SK-N-SH treated with all-trans-retinoic acid at 6 μM for 48 hours (cell line): ENCODE measurements around the gene STXBP1.

Experiments
- ATAC-seq: fragments of 200-7000 bp; cut with Tn5 transposase; 3 replicates; pipeline ENCODE4 v1.9.1; 2020; ENCODE audit warnings: mild to moderate bottlenecking, moderate library complexity
- BACH2 ChIP-seq: fragments of 250-450 bp; sonication (Bioruptor Pico); IDR thresholded peaks from 2 replicates; pipeline ENCODE4 v1.9.0; 2021; ENCODE audit warnings: mild to moderate bottlenecking, borderline replicate concordance
- CSDC2 ChIP-seq: fragments of 250-450 bp; sonication (Bioruptor Pico); IDR thresholded peaks from 2 replicates; pipeline ENCODE4 v1.5.0; 2020; ENCODE audit warnings: mild to moderate bottlenecking, moderate library complexity
- ESRRG ChIP-seq: fragments of 250-450 bp; sonication (Bioruptor Pico); IDR thresholded peaks from 2 replicates; pipeline ENCODE4 v1.6.1; 2021; ENCODE audit warnings: mild to moderate bottlenecking
- GLIS3 ChIP-seq: fragments of 250-450 bp; sonication (Bioruptor Pico); IDR thresholded peaks from 2 replicates; pipeline ENCODE4 v1.5.0; 2020; ENCODE audit warnings: mild to moderate bottlenecking, moderate library complexity
- ISL1 ChIP-seq: fragments of 250-450 bp; sonication (Bioruptor Pico); IDR thresholded peaks from 2 replicates; pipeline ENCODE4 v2.1.2; 2022; ENCODE audit warnings: mild to moderate bottlenecking, moderate library complexity
- OSR1 ChIP-seq: fragments of 250-450 bp; sonication (Bioruptor Pico); IDR thresholded peaks from 2 replicates; pipeline ENCODE4 v1.8.0; 2022; ENCODE audit warnings: moderate library complexity, mild to moderate bottlenecking, inconsistent platforms
- RARB ChIP-seq: fragments of 250-450 bp; sonication (Bioruptor Pico); IDR thresholded peaks from 2 replicates; pipeline ENCODE4 v1.8.0; 2021; ENCODE audit warnings: mild to moderate bottlenecking, moderate library complexity
- SNAI2 ChIP-seq: fragments of 250-450 bp; sonication (Bioruptor Pico); IDR thresholded peaks from 2 replicates; pipeline ENCODE4 v1.5.0; 2020; ENCODE audit warnings: mild to moderate bottlenecking, moderate library complexity
- TCF4 ChIP-seq: fragments of 250-450 bp; sonication (Bioruptor Pico); IDR thresholded peaks from 2 replicates; pipeline ENCODE4 v1.8.0; 2021; ENCODE audit warnings: mild to moderate bottlenecking, moderate library complexity, borderline replicate concordance
- TOX ChIP-seq: fragments of 250-450 bp; sonication (Bioruptor Pico); IDR thresholded peaks from 2 replicates; pipeline ENCODE4 v1.8.0; 2021; ENCODE audit warnings: mild to moderate bottlenecking, moderate library complexity, borderline replicate concordance
- ZC3H10 ChIP-seq: fragments of 250-450 bp; sonication (Bioruptor Pico); IDR thresholded peaks from 2 replicates; pipeline ENCODE4 v1.5.1; 2021; ENCODE audit warnings: mild to moderate bottlenecking, moderate library complexity
- ZFP3 ChIP-seq: fragments of 250-450 bp; sonication (Bioruptor Pico); IDR thresholded peaks from 2 replicates; pipeline ENCODE4 v1.5.0; 2020; ENCODE audit warnings: mild to moderate bottlenecking, moderate library complexity
- ZFP30 ChIP-seq: fragments of 450-650 bp; formaldehyde crosslinking; IDR thresholded peaks from 2 replicates; pipeline ENCODE4 v1.5.0; 2022; ENCODE audit warnings: mild to moderate bottlenecking, moderate library complexity
- ZNF565 ChIP-seq: fragments of 450-650 bp; formaldehyde crosslinking; conservative IDR thresholded peaks from 2 replicates; pipeline ENCODE4 v1.5.0; 2020; ENCODE audit warnings: low read depth, mild to moderate bottlenecking, moderate library complexity
- ZNF70 ChIP-seq: fragments of 450-650 bp; formaldehyde crosslinking; IDR thresholded peaks from 2 replicates; pipeline ENCODE4 v1.5.0; 2020; ENCODE audit warnings: mild to moderate bottlenecking, moderate library complexity
- ZNF8 ChIP-seq: fragments of 450-650 bp; formaldehyde crosslinking; IDR thresholded peaks from 2 replicates; pipeline ENCODE4 v1.5.0; 2020; ENCODE audit warnings: mild to moderate bottlenecking, moderate library complexity
- TF ChIP-seq, protein P1 (sequence below): fragments of 250-450 bp; sonication (Bioruptor Pico); IDR thresholded peaks from 2 replicates; pipeline ENCODE4 v1.5.1; 2020; ENCODE audit warnings: low read depth, mild to moderate bottlenecking, moderate library complexity
- TF ChIP-seq, protein P2 (sequence below): fragments of 250-450 bp; sonication (Bioruptor Pico); IDR thresholded peaks from 2 replicates; pipeline ENCODE4 v1.5.0; 2020; ENCODE audit warnings: mild to moderate bottlenecking, moderate library complexity
- TF ChIP-seq, protein P3 (sequence below): fragments of 250-450 bp; sonication (Bioruptor Pico); IDR thresholded peaks from 2 replicates; pipeline ENCODE4 v1.5.1; 2021; ENCODE audit warnings: mild to moderate bottlenecking, moderate library complexity
- TF ChIP-seq, protein P4 (sequence below): fragments of 250-450 bp; sonication (Bioruptor Pico); IDR thresholded peaks from 2 replicates; pipeline ENCODE4 v1.8.0; 2021; ENCODE audit warnings: low read depth, mild to moderate bottlenecking, moderate library complexity, borderline replicate concordance
- TF ChIP-seq, protein P5 (sequence below): fragments of 250-450 bp; sonication (Bioruptor Pico); IDR thresholded peaks from 2 replicates; pipeline ENCODE4 v1.8.0; 2020; ENCODE audit warnings: mild to moderate bottlenecking, moderate library complexity, borderline replicate concordance

STXBP1 gene

DNA sequence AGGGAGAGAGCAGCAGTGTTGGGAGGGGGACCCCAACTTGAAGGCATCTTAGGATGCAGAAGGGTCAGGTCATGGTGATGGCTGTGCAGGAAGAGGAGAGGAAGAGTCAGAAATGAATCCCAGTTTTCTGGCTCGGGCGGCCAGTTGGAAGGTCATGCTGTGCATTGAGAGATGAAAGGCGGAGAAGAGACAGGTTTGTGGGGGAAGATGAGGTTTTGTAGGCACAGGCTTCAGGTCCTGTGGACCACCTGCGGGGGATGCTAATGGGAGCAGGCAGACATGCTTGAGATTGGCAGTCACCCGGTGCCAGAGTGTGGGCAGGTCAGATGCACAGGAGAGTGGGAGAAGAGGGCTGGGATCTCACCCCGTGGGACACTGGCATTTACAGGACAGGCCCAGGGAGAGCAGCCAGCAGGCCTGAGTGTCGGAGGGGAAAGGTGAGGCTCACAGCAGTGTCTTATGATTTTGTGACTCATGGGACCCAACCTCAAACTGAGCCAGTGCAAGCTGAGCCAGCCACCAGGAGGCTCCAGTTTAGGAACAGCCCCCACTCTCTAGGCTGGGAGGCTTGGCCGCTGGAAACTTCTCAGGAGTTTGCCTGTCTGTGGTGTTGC lies 17.5 kb downstream of the STXBP1 start:
- TF ChIP-seq ISL1 (no peak), ZNF8 (CRISPR knock-in tag) (no peak), RARB (CRISPR knock-in tag) (no peak), ZNF70 (CRISPR knock-in tag) (no peak), BACH2 (CRISPR knock-in tag) (no peak), TCF4 (no peak), CSDC2 (CRISPR knock-in tag) (no peak), ESRRG (no peak), OSR1 (CRISPR knock-in tag) (no peak), GLIS3 (no peak), SNAI2 (CRISPR knock-in tag) (no peak), TOX (CRISPR knock-in tag) (no peak), ZC3H10 (no peak), ZNF565 (CRISPR knock-in tag) (no peak), ZFP3 (CRISPR knock-in tag) (no peak)
- TF ChIP-seq, protein P1, sequence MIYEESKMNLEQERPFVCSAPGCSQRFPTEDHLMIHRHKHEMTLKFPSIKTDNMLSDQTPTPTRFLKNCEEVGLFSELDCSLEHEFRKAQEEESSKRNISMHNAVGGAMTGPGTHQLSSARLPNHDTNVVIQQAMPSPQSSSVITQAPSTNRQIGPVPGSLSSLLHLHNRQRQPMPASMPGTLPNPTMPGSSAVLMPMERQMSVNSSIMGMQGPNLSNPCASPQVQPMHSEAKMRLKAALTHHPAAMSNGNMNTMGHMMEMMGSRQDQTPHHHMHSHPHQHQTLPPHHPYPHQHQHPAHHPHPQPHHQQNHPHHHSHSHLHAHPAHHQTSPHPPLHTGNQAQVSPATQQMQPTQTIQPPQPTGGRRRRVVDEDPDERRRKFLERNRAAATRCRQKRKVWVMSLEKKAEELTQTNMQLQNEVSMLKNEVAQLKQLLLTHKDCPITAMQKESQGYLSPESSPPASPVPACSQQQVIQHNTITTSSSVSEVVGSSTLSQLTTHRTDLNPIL (CRISPR knock-in tag), result no peak
- TF ChIP-seq, protein P2, sequence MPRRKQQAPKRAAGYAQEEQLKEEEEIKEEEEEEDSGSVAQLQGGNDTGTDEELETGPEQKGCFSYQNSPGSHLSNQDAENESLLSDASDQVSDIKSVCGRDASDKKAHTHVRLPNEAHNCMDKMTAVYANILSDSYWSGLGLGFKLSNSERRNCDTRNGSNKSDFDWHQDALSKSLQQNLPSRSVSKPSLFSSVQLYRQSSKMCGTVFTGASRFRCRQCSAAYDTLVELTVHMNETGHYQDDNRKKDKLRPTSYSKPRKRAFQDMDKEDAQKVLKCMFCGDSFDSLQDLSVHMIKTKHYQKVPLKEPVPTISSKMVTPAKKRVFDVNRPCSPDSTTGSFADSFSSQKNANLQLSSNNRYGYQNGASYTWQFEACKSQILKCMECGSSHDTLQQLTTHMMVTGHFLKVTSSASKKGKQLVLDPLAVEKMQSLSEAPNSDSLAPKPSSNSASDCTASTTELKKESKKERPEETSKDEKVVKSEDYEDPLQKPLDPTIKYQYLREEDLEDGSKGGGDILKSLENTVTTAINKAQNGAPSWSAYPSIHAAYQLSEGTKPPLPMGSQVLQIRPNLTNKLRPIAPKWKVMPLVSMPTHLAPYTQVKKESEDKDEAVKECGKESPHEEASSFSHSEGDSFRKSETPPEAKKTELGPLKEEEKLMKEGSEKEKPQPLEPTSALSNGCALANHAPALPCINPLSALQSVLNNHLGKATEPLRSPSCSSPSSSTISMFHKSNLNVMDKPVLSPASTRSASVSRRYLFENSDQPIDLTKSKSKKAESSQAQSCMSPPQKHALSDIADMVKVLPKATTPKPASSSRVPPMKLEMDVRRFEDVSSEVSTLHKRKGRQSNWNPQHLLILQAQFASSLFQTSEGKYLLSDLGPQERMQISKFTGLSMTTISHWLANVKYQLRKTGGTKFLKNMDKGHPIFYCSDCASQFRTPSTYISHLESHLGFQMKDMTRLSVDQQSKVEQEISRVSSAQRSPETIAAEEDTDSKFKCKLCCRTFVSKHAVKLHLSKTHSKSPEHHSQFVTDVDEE (CRISPR knock-in tag), result no peak
- TF ChIP-seq, protein P3, sequence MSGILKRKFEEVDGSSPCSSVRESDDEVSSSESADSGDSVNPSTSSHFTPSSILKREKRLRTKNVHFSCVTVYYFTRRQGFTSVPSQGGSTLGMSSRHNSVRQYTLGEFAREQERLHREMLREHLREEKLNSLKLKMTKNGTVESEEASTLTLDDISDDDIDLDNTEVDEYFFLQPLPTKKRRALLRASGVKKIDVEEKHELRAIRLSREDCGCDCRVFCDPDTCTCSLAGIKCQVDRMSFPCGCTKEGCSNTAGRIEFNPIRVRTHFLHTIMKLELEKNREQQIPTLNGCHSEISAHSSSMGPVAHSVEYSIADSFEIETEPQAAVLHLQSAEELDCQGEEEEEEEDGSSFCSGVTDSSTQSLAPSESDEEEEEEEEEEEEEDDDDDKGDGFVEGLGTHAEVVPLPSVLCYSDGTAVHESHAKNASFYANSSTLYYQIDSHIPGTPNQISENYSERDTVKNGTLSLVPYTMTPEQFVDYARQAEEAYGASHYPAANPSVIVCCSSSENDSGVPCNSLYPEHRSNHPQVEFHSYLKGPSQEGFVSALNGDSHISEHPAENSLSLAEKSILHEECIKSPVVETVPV (CRISPR knock-in tag), result no peak
- TF ChIP-seq, protein P4, sequence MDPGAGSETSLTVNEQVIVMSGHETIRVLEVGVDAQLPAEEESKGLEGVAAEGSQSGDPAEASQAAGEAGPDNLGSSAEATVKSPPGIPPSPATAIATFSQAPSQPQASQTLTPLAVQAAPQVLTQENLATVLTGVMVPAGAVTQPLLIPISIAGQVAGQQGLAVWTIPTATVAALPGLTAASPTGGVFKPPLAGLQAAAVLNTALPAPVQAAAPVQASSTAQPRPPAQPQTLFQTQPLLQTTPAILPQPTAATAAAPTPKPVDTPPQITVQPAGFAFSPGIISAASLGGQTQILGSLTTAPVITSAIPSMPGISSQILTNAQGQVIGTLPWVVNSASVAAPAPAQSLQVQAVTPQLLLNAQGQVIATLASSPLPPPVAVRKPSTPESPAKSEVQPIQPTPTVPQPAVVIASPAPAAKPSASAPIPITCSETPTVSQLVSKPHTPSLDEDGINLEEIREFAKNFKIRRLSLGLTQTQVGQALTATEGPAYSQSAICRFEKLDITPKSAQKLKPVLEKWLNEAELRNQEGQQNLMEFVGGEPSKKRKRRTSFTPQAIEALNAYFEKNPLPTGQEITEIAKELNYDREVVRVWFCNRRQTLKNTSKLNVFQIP, result no peak
- ATAC-seq, result no peak

DNA sequence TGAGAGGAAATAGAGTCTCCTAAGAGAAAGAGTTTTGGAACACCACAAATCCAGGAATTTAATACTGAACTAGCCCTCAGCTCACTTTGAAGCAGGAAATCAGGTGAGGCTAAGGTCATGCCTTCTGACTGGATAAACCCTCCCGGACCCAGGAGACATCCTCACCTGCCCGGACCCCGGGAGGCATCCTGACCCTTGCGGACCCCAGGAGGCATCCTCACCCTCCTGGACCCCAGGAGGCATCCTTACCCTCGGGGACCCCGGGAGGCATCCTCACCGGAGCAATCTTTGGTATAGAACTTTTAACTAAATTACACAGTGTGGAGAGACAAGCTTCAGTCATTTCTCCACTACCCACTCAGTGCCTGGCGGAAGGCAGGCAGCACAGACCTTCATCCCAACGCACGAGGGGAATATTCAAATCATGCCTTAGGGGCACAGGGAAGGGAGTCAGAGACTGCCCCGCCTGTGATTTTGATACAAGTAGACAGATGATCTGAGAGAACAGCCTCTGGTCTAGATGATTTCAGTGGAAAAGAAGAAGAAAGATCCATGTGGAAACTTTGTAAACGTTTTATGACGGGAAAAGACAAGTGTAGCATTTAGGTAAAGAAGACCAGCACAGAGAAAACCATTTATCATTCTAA lies 21.3 kb downstream of the STXBP1 start:
- ATAC-seq, result no peak
- TF ChIP-seq OSR1 (CRISPR knock-in tag), result no peak
- TF ChIP-seq TCF4, result no peak
- no peak for TF ChIP-seq ZC3H10
- no peak for TF ChIP-seq RARB (CRISPR knock-in tag)
- no peak for TF ChIP-seq ZFP30
- TF ChIP-seq ISL1, result no peak
- TF ChIP-seq, protein P2 (CRISPR knock-in tag), result no peak
- TF ChIP-seq, protein P3 (CRISPR knock-in tag), result no peak
- TF ChIP-seq, protein P4, result no peak
- no peak for TF ChIP-seq SNAI2 (CRISPR knock-in tag)
- TF ChIP-seq, protein P5, sequence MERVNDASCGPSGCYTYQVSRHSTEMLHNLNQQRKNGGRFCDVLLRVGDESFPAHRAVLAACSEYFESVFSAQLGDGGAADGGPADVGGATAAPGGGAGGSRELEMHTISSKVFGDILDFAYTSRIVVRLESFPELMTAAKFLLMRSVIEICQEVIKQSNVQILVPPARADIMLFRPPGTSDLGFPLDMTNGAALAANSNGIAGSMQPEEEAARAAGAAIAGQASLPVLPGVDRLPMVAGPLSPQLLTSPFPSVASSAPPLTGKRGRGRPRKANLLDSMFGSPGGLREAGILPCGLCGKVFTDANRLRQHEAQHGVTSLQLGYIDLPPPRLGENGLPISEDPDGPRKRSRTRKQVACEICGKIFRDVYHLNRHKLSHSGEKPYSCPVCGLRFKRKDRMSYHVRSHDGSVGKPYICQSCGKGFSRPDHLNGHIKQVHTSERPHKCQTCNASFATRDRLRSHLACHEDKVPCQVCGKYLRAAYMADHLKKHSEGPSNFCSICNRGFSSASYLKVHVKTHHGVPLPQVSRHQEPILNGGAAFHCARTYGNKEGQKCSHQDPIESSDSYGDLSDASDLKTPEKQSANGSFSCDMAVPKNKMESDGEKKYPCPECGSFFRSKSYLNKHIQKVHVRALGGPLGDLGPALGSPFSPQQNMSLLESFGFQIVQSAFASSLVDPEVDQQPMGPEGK (CRISPR knock-in tag), result no peak
